HL-60 (cell line): ENCODE results near the gene CXCL13.

ENCODE experiments used
- DNase-seq, 2 experiments: peaks; one replicate each; pipeline ENCODE4 v3.0.0-alpha.2; 2010 to 2020; ENCODE audit warnings: low read depth in 1 of 2, low spot score in 1 of 2
- H3K27ac ChIP-seq: fragments of 250-450 bp; sonication (Bioruptor Pico); replicated peaks from 2 replicates; pipeline ENCODE4 v1.5.1; 2020; ENCODE audit warnings: mild to moderate bottlenecking, moderate library complexity
- H3K27me3 ChIP-seq: fragments of 250-450 bp; sonication (Bioruptor Pico); 2 replicates; pipeline ENCODE4 v1.5.1; 2021; ENCODE audit warnings: mild to moderate bottlenecking, moderate library complexity; ENCODE audit not compliant: insufficient read depth, poor library complexity, severe bottlenecking
- H3K4me3 ChIP-seq: replicated peaks from 2 replicates; pipeline ENCODE4 v1.5.1; 2011; ENCODE audit warnings: mild to moderate bottlenecking, control low read depth, low read length; ENCODE audit not compliant: insufficient read depth
- CTCF ChIP-seq: IDR thresholded peaks from one replicate; pipeline ENCODE4 v1.5.1; 2011; ENCODE audit warnings: low read length, control low read depth, inconsistent platforms; ENCODE audit not compliant: insufficient read depth
- GABPA ChIP-seq: IDR thresholded peaks from 2 replicates; pipeline ENCODE4 v1.6.1; 2012; ENCODE audit warnings: low read depth
- POLR2AphosphoS5 ChIP-seq: IDR thresholded peaks from 2 replicates; pipeline ENCODE4 v1.6.1; 2012; ENCODE audit warnings: low read depth
- REST ChIP-seq: IDR thresholded peaks from 2 replicates; pipeline ENCODE4 v1.6.1; 2012; ENCODE audit warnings: low read depth; ENCODE audit not compliant: insufficient replicate concordance
- SPI1 ChIP-seq: IDR thresholded peaks from 2 replicates; pipeline ENCODE4 v1.6.1; 2012; ENCODE audit warnings: low read depth, mild to moderate bottlenecking, borderline replicate concordance

Gene CXCL13

GRCh38 chr4:77623091-77623490, 17.5 kb downstream of the CXCL13 start:
- H3K4me3 ChIP-seq = no peak overlapping the region
- H3K27ac ChIP-seq = no peak overlapping the region
- TF ChIP-seq REST = no peak
- no peak for TF ChIP-seq POLR2AphosphoS5
- TF ChIP-seq GABPA = no peak
- no peak for TF ChIP-seq SPI1
- no peak for TF ChIP-seq CTCF
- DNase-seq = no peak
- peaks cover 5% of the 10 kb centered on the region for H3K27me3 ChIP-seq

- TF ChIP-seq GABPA (no peak), SPI1 (no peak), REST (no peak), POLR2AphosphoS5 (no peak), CTCF (no peak)
- no peak for DNase-seq
- no peak overlapping the region for H3K27ac ChIP-seq
- no peak overlapping the region for H3K4me3 ChIP-seq
- H3K27me3 ChIP-seq = peaks cover 5% of the 10 kb centered on the region
These were observed 18.6 kb downstream of the CXCL13 start for GRCh38 chr4:77624213-77624612.

GRCh38 chr4:77625485-77625884, 19.9 kb downstream of the CXCL13 start:
- TF ChIP-seq REST = no peak
- no peak for TF ChIP-seq CTCF
- no peak for TF ChIP-seq GABPA
- TF ChIP-seq SPI1 = no peak
- no peak for TF ChIP-seq POLR2AphosphoS5
- no peak for DNase-seq
- Histone ChIP-seq H3K27ac (no peak overlapping the region), H3K27me3 (peaks cover 5% of the 10 kb centered on the region), H3K4me3 (no peak overlapping the region)
